GM21515 (cell line): ENCODE data around the gene MCC.

Experiments
- ATAC-seq: cut with Tn5 transposase; IDR thresholded peaks from one replicate; pipeline ENCODE4 v1.9.1; 2021; ENCODE audit not compliant: unreplicated experiment

The MCC gene

GRCh38 chr5:113487781-113488644, at the start of gene MCC:
Gene MCC, minus strand, starts transcription at chr5:113488453.
- no peak for ATAC-seq

GRCh38 chr5:113531481-113532159, 43.4 kb upstream of the MCC start:
- ATAC-seq = no peak

- ATAC-seq = no peak
Measured at GRCh38 chr5:113527746-113528145, 39.5 kb upstream of the MCC start.

GRCh38 chr5:113526421-113526820, 38.2 kb upstream of the MCC start:
- ATAC-seq = no peak

- peak; percentile 64 for ATAC-seq
Measured at GRCh38 chr5:113524927-113525326, 36.7 kb upstream of the MCC start.

- no peak for ATAC-seq
Measured at GRCh38 chr5:113523168-113523567, 34.9 kb upstream of the MCC start.

GRCh38 chr5:113520899-113521298, 32.6 kb upstream of the MCC start:
- ATAC-seq = no peak

GRCh38 chr5:113520429-113520828, 32.2 kb upstream of the MCC start:
- ATAC-seq = peak; percentile 60

- ATAC-seq = no peak
Measured at GRCh38 chr5:113519412-113519811, 31.2 kb upstream of the MCC start.

- ATAC-seq = no peak
Measured at GRCh38 chr5:113518884-113519283, 30.6 kb upstream of the MCC start.

- no peak for ATAC-seq
Measured at GRCh38 chr5:113514289-113514635, 26.0 kb upstream of the MCC start.

- peak; percentile 99 for ATAC-seq
Measured at GRCh38 chr5:113513384-113514288, 25.4 kb upstream of the MCC start, which contains the start of gene YTHDC2. Gene YTHDC2, plus strand, starts transcription at chr5:113513694. Its CDS starts 202 bp downstream, at chr5:113513896.

GRCh38 chr5:113512341-113512740, 24.1 kb upstream of the MCC start:
- no peak for ATAC-seq

GRCh38 chr5:113510836-113511451, 22.7 kb upstream of the MCC start:
- ATAC-seq = no peak

GRCh38 chr5:113508756-113509155, 20.5 kb upstream of the MCC start:
- no peak for ATAC-seq

- ATAC-seq = no peak
Measured at GRCh38 chr5:113507601-113508000, 19.3 kb upstream of the MCC start.

GRCh38 chr5:113505181-113505580, 16.9 kb upstream of the MCC start:
- no peak for ATAC-seq

- ATAC-seq = no peak
Measured at GRCh38 chr5:113503146-113503545, 14.9 kb upstream of the MCC start.

GRCh38 chr5:113502073-113502472, 13.8 kb upstream of the MCC start:
- no peak for ATAC-seq

- ATAC-seq = no peak
Measured at GRCh38 chr5:113495422-113495841, 7.2 kb upstream of the MCC start.

- ATAC-seq = no peak
Measured at GRCh38 chr5:113493446-113493845, 5.2 kb upstream of the MCC start.
